ENCODE measurements around the gene NT5C2. TPM values are rescaled to one million over a fixed set of nuclear protein-coding genes. Genes with fewer than 3 reads are reported as not detected.

The NT5C2 gene
- polyA plus RNA-seq, 6 donors from 2014 or later, result 49.2 to 68.2 (median 61.9) TPM

- Mint-ChIP-seq H3K9me3 (no peaks in the 10 kb centered on the region), H3K27me3 (no peaks in the 10 kb centered on the region), H3K4me3 (no peak overlapping the region), H3K36me3 (peaks cover 11 to 22% of the 10 kb centered on the region in 2 donors), H3K4me1 (no peaks in the 10 kb centered on the region), H3K27ac (no peak overlapping the region)
- no peak for DNase-seq
- ATAC-seq (ENCODE audit: low read depth in 2 of 2), result no peak
These were observed 92.5 kb downstream of the NT5C2 start for GRCh38 chr10:103100620-103101019.

DNA sequence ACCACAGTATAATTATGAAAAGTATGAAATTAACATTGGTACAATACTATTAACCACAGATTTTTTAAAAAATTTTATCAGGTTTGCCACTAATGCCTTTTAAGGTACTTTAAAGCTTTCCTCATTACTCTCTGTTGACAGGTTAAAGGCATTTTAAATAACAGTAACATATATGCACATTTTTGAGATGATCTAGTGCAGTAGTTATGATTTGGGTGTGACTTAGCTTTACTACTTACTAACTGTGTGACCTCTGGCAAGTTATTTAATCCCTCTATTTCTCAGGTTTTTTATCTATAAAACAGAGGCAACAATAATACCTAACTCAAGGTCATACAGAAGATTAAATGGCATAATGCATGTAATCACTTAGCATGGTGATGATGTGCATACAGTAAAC is 94.8 kb downstream of the NT5C2 start:
- Mint-ChIP-seq H3K36me3 (peaks cover 16 to 27% of the 10 kb centered on the region in 2 donors), H3K27ac (no peak overlapping the region), H3K4me3 (no peak overlapping the region), H3K4me1 (no peaks in the 10 kb centered on the region), H3K9me3 (no peaks in the 10 kb centered on the region), H3K27me3 (no peaks in the 10 kb centered on the region)
- no peak for ATAC-seq (ENCODE audit: low read depth in 2 of 2)
- DNase-seq, result no peak

DNA sequence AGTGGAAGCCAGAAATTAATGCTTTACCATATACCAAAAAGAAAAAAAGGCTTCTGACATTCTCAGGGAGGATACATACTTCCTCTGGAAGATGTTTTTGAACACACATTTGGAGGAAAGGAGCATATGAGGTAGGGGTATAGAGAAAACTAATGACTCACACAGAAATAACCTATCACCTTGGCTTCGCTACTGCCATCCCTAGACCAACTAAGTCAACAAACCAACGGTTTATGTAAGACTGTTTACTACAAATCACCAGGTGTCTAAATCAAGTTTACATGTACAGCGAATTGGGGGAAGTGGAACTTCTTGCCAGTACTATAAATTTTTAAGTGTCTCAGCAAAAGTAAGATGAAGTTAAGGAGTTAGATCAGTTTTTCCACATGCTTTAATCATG is 96.9 kb downstream of the NT5C2 start:
- H3K9me3 Mint-ChIP-seq, result no peaks in the 10 kb centered on the region
- peaks cover 7 to 26% of the 10 kb centered on the region in 2 donors for H3K36me3 Mint-ChIP-seq
- H3K4me3 Mint-ChIP-seq, result no peak overlapping the region
- no peaks in the 10 kb centered on the region for H3K27me3 Mint-ChIP-seq
- no peaks in the 10 kb centered on the region for H3K4me1 Mint-ChIP-seq
- no peak for ATAC-seq (ENCODE audit: low read depth in 2 of 2)
- DNase-seq, result no peak
- peak overlapping the region in 1 of 6 donors; percentile 63 for H3K27ac Mint-ChIP-seq

DNA sequence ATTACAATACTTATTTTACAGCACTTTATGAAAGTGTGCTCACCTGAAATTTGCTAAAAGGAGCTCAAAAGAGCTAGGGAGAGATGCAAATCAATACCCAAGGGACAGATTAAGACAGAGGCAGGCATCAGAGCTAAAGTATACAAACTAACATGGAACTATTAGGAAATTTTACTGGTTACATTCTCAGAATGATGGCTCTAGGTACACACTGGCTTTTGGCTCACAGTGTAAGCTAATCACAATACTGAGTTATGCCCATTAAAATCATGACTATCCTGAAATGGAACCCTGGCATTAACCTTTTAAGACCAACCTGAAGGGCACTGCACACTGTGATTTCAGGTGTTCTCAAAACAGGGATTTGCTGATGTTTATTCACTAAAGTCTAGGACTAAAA is 98.1 kb downstream of the NT5C2 start:
- H3K27me3 Mint-ChIP-seq, result no peaks in the 10 kb centered on the region
- no peak for ATAC-seq (ENCODE audit: low read depth in 2 of 2)
- no peaks in the 10 kb centered on the region for H3K4me1 Mint-ChIP-seq
- H3K27ac Mint-ChIP-seq, result peak overlapping the region in 1 of 6 donors; percentile 76
- no peaks in the 10 kb centered on the region for H3K9me3 Mint-ChIP-seq
- H3K4me3 Mint-ChIP-seq, result no peak overlapping the region
- no peak for DNase-seq
- peaks cover 7 to 34% of the 10 kb centered on the region in 2 donors for H3K36me3 Mint-ChIP-seq

GRCh38 chr10:103090911-103091310 is 102.2 kb downstream of the NT5C2 start:
- no peak overlapping the region for H3K4me3 Mint-ChIP-seq
- H3K9me3 Mint-ChIP-seq, result no peaks in the 10 kb centered on the region
- DNase-seq (no peak), ATAC-seq (ENCODE audit: low read depth in 2 of 2) (no peak)
- H3K36me3 Mint-ChIP-seq, result peaks cover 19 to 42% of the 10 kb centered on the region in 2 donors
- no peak overlapping the region for H3K27ac Mint-ChIP-seq
- H3K4me1 Mint-ChIP-seq, result no peaks in the 10 kb centered on the region
- no peaks in the 10 kb centered on the region for H3K27me3 Mint-ChIP-seq

DNA sequence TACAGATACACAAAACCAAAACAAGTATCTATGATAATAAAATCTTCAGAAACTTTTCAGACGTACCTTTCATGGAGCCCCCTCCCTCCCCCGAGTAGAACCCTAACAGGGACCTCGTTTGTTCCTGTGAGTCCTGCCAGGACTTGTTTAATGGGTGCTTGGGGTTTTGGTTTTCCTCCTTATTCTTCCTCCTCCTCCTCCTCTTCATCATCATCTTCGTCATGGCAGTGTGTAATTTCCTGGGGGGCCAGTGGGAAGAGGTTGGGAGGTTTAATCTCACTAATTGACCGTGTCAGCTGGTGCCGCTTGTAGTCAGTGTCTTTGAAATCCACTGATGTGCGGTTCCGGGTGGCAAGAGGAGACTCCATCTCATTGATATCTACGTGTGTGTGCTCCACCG is 103.6 kb downstream of the NT5C2 start:
- H3K27ac Mint-ChIP-seq, result peak overlapping the region in 3 of 6 donors; percentile 54 to 79 (median 66)
- ATAC-seq (ENCODE audit: low read depth in 2 of 2), result no peak
- H3K4me1 Mint-ChIP-seq, result no peaks in the 10 kb centered on the region

DNA sequence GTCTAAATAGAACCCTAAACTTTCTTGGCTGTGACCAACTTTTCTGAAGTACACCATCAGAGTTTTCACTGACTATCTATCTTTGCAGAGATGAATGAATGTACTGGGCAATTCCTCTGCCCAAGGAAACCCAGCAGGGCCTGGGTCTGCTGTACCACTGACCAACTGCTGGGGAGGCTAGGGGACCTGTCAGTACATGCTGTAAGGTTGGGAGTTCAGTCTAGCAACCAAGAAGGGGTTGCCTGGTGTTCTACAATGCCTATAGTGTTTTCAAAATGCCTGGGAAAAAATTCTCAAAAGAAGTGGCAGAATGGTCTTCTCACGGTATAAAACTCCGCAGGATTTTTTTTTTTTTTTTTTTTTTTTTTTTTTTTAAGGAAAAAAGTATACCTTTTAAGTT is 106.3 kb downstream of the NT5C2 start:
- H3K27me3 Mint-ChIP-seq, result no peaks in the 10 kb centered on the region
- ATAC-seq (ENCODE audit: low read depth in 2 of 2) (no peak), DNase-seq (no peak)
- H3K27ac Mint-ChIP-seq, result peak overlapping the region in 2 of 6 donors; percentile 44 to 55
- H3K36me3 Mint-ChIP-seq, result peaks cover 12 to 30% of the 10 kb centered on the region in 2 donors
- H3K4me1 Mint-ChIP-seq, result no peaks in the 10 kb centered on the region
- no peak overlapping the region for H3K4me3 Mint-ChIP-seq
- no peaks in the 10 kb centered on the region for H3K9me3 Mint-ChIP-seq

More for the DNA sequence above, 103.6 kb downstream of the NT5C2 start:
- Mint-ChIP-seq H3K4me3 (no peak overlapping the region), H3K9me3 (no peaks in the 10 kb centered on the region), H3K36me3 (peaks cover 19 to 38% of the 10 kb centered on the region in 2 donors), H3K27me3 (no peaks in the 10 kb centered on the region)
- no peak for DNase-seq

DNA sequence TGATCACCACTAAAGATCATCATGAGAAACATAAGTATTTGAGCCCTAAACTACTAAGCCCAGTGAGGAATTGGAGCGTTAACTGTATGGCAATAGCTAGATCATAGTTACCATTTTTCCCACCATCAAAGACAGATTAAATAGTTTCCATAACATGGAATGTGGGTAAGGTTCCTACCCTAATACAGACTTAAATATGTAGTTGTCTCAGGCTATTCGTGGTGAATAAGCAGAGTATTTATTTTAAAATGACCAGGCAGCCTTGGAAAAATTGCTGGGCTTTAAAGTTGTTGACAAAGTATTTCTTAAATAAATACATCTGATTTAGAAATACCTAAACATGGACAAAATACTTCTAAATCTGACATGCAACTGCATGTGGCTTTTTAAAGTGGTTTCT is 106.8 kb downstream of the NT5C2 start:
- DNase-seq, result no peak
- H3K27ac Mint-ChIP-seq, result peak overlapping the region in 1 of 6 donors; percentile 1

GRCh38 chr10:103083977-103084320 is 109.1 kb downstream of the NT5C2 start:
- H3K9me3 Mint-ChIP-seq, result no peaks in the 10 kb centered on the region
- H3K4me1 Mint-ChIP-seq, result no peaks in the 10 kb centered on the region
- DNase-seq (no peak), ATAC-seq (ENCODE audit: low read depth in 2 of 2) (no peak)
- peaks cover 1 to 12% of the 10 kb centered on the region in 2 donors for H3K36me3 Mint-ChIP-seq
- H3K27ac Mint-ChIP-seq, result peak overlapping the region in 2 of 6 donors; percentile 33 to 37
- H3K27me3 Mint-ChIP-seq, result no peaks in the 10 kb centered on the region
- peak overlapping the region in 1 of 8 donors; percentile 15 for H3K4me3 Mint-ChIP-seq

More for the DNA sequence above, 106.8 kb downstream of the NT5C2 start:
- no peaks in the 10 kb centered on the region for H3K9me3 Mint-ChIP-seq
- H3K27me3 Mint-ChIP-seq, result no peaks in the 10 kb centered on the region
- no peak overlapping the region for H3K4me3 Mint-ChIP-seq
- no peak for ATAC-seq (ENCODE audit: low read depth in 2 of 2)
- no peaks in the 10 kb centered on the region for H3K4me1 Mint-ChIP-seq
- peaks cover 12 to 30% of the 10 kb centered on the region in 2 donors for H3K36me3 Mint-ChIP-seq

GRCh38 chr10:103083266-103083976 is 109.7 kb downstream of the NT5C2 start:
- no peaks in the 10 kb centered on the region for H3K4me1 Mint-ChIP-seq
- H3K36me3 Mint-ChIP-seq, result peaks cover 4 to 9% of the 10 kb centered on the region in 2 donors
- H3K27me3 Mint-ChIP-seq, result no peaks in the 10 kb centered on the region
- DNase-seq (no peak), ATAC-seq (ENCODE audit: low read depth in 2 of 2) (no peak)
- H3K27ac Mint-ChIP-seq, result peak overlapping the region in 3 of 6 donors; percentile 34 to 82 (median 73)
- no peaks in the 10 kb centered on the region for H3K9me3 Mint-ChIP-seq
- peak overlapping the region in 1 of 8 donors; percentile 4 for H3K4me3 Mint-ChIP-seq

GRCh38 chr10:103082683-103083082 is 110.4 kb downstream of the NT5C2 start:
- no peaks in the 10 kb centered on the region for H3K27me3 Mint-ChIP-seq
- H3K4me1 Mint-ChIP-seq, result no peaks in the 10 kb centered on the region
- H3K9me3 Mint-ChIP-seq, result no peaks in the 10 kb centered on the region
- ATAC-seq (ENCODE audit: low read depth in 2 of 2) (no peak), DNase-seq (no peak)
- no peak overlapping the region for H3K27ac Mint-ChIP-seq
- H3K4me3 Mint-ChIP-seq, result no peak overlapping the region
- H3K36me3 Mint-ChIP-seq, result peaks cover 11% of the 10 kb centered on the region in 2 donors

GRCh38 chr10:103080891-103081581 is 112.0 kb downstream of the NT5C2 start:
- no peaks in the 10 kb centered on the region for H3K9me3 Mint-ChIP-seq
- H3K4me1 Mint-ChIP-seq, result no peaks in the 10 kb centered on the region
- DNase-seq (no peak), ATAC-seq (ENCODE audit: low read depth in 2 of 2) (no peak)
- H3K27me3 Mint-ChIP-seq, result no peaks in the 10 kb centered on the region
- no peak overlapping the region for H3K4me3 Mint-ChIP-seq
- peaks cover 20 to 24% of the 10 kb centered on the region in 2 donors for H3K36me3 Mint-ChIP-seq
- H3K27ac Mint-ChIP-seq, result peak overlapping the region in 1 of 6 donors; percentile 11

DNA sequence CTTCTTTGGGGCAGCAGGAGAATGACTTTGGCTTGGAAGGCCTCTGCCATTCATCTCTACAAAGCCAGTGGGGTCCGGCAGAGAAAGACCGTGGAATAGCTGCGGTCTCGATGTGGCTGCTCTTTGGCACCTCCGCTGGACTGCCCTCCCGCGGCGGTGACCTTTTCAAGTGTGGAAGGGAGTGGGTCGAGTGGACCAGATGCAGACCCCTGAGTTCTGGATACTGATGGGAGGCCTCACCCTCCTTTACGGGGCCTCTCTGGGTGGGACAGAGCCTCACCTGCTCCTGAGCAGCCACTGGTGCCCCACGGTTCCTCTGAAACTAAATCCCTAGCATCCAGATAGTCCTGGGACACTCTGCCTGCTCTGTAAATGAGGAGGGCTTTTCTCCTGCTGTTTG is 113.1 kb downstream of the NT5C2 start:
- ATAC-seq (ENCODE audit: low read depth in 2 of 2) (no peak), DNase-seq (no peak)
- Mint-ChIP-seq H3K4me3 (no peak overlapping the region), H3K27ac (no peak overlapping the region), H3K9me3 (no peaks in the 10 kb centered on the region), H3K4me1 (no peaks in the 10 kb centered on the region), H3K36me3 (peaks cover 21 to 26% of the 10 kb centered on the region in 2 donors), H3K27me3 (no peaks in the 10 kb centered on the region)

DNA sequence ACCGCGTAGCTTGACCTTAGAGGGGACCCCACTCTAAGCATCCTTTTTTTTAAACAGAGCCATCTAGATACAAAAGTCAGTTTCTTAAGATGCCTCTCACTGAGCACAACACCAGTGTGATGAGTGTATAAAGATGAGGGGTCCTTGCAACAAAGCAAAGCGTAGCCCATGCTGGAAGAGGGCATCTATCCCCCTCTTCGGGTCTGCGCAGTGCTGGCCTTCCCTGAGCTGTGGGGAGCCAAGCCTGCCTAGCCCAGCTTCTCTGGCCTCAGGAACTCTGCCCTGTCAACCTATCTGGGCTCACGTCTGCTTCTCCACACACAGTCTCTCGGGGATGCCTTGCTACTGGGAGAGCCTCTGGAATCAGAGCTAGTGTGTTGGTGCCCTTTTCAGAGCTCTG is 114.0 kb downstream of the NT5C2 start:
- Mint-ChIP-seq H3K36me3 (peaks cover 21 to 26% of the 10 kb centered on the region in 2 donors), H3K9me3 (no peaks in the 10 kb centered on the region), H3K4me3 (no peak overlapping the region), H3K4me1 (no peaks in the 10 kb centered on the region), H3K27me3 (no peaks in the 10 kb centered on the region), H3K27ac (peak overlapping the region in 1 of 6 donors; percentile 56)
- no peak for ATAC-seq (ENCODE audit: low read depth in 2 of 2)
- DNase-seq, result no peak

Measured in naive B cell (primary cell).